AG09319 (cell line): ENCODE data around the gene CDS2.

Experiments used
- DNase-seq: peaks from one replicate; pipeline ENCODE4 v3.0.0-alpha.2; 2010; ENCODE audit warnings: low read depth; ENCODE audit errors: extremely low read depth
- TF ChIP-seq, protein P1 (sequence below): IDR thresholded peaks from 2 replicates; pipeline ENCODE4 v1.5.1; 2011; ENCODE audit warnings: low read depth, mild to moderate bottlenecking, inconsistent platforms, low read length, moderate library complexity

Gene CDS2

DNA sequence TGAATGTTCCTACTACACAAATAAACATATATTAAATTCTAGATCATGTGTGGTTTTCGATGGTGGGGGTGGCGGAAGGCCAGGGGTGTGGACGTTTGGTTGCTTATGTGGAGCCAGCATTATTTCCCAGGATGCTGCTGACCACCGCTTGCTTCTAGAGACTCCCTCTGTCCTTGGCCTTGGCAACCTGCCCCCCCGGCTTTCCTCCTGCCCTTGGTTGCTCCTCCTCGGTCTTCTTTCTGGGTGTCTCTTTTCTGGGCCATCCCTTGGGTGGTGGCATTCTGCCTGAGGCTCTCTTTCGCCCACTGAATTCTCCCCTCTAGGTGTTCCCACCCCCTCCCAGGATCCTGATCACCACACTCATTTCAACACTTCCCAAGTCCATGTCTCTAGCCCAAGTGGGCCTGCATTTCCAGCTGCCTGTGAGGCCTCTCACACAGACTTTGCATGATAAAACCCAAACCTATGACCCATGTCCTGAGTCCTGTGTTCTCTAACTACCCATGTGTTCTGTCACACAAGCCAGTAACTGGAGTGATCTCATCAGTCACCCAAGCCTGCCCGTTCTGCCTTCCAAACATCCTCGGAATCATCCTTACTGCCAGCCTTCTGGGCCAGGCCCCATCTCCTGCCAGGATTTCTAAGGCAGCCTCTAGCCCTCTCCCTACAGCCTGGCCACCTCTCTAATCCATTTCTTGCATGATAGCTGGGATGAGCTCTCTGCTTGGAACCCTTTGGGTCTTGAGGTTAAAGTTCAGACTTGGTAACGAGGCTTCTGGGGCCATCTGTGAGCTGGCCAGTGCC is 71.2 kb downstream of the CDS2 start:
- TF ChIP-seq, protein P1, sequence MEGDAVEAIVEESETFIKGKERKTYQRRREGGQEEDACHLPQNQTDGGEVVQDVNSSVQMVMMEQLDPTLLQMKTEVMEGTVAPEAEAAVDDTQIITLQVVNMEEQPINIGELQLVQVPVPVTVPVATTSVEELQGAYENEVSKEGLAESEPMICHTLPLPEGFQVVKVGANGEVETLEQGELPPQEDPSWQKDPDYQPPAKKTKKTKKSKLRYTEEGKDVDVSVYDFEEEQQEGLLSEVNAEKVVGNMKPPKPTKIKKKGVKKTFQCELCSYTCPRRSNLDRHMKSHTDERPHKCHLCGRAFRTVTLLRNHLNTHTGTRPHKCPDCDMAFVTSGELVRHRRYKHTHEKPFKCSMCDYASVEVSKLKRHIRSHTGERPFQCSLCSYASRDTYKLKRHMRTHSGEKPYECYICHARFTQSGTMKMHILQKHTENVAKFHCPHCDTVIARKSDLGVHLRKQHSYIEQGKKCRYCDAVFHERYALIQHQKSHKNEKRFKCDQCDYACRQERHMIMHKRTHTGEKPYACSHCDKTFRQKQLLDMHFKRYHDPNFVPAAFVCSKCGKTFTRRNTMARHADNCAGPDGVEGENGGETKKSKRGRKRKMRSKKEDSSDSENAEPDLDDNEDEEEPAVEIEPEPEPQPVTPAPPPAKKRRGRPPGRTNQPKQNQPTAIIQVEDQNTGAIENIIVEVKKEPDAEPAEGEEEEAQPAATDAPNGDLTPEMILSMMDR: no peak
- DNase-seq: no peak

- no peak for DNase-seq
- TF ChIP-seq, protein P1: no peak
Observed at GRCh38 chr20:5198651-5198924, 71.8 kb downstream of the CDS2 start.

DNA sequence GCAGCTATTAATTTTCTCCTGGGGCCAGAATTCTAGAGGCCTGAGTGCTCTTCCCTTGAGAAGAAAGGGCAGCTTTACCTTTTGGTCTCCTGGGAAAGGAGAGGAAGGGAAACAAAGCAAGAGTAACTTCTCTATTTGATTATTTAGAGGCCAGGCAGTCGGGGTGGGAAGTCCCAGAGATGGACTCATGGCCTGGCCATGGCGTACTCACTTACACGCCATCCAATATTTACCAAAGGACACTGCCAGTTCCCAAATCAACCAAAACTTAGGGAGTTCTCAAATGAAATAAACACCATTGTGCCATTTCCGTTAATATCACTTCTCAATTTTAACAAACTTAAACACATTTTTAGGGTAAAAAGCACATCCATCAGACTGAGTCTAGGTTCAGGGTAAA is 76.6 kb downstream of the CDS2 start:
- TF ChIP-seq, protein P1: no peak
- no peak for DNase-seq

- peak; percentile 42 for DNase-seq
Observed at GRCh38 chr20:5205348-5206210, 78.8 kb downstream of the CDS2 start.

GRCh38 chr20:5207138-5207537 is 80.3 kb downstream of the CDS2 start:
- DNase-seq: no peak
- TF ChIP-seq, protein P1: no peak

More at GRCh38 chr20:5205348-5206210, 78.8 kb downstream of the CDS2 start:
- TF ChIP-seq, protein P1: peak; percentile 95

DNA sequence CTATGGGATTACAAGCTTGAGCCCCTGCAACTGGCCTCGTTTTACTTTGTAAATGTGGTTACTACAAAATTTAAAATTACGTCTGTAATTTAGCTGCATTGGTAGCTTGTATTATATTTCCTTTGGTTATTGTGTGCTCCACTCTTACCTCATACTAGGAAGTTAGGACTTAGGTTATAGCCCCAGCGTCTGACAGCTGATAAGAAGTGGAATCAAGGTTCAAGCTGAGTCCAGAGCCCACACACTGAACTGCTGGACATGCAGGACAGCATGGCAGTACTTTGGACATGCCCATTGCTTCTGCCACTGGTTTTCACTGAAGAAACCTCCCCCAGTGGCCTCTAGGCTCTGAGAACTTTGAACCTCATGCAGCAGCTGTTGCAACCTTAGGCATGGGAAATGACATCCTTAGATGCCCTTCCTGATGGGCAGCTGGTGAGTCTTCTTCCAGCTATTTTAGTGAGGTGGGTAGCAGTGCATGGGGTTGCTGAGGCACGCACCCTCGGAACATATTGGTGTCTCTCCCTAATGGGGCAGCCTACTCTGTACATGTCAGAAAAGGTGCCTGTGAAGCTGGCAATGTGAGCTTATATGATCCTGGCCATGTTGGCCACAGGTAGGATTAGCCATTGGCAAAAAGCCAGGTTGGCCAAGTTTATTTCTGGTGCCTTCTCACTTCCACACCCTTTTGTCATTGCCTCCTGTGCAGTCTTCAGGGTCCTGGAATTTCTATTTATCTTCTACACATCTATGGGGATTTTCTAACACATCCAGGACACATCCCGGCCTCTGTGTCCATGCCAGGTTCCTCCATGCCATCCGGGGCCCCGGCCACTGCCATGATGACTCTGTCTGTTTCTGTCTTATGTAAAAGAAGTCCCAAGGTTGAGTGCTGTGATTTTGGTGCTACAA is 85.3 kb downstream of the CDS2 start:
- DNase-seq: no peak
- TF ChIP-seq, protein P1: no peak
